GM20000 (cell line): ENCODE data around the gene STOM.

Experiments
- DNase-seq: peaks from one replicate; pipeline ENCODE4 v3.0.0; 2012; ENCODE audit warnings: low spot score
- TF ChIP-seq, protein P1 (sequence below): IDR thresholded peaks from 2 replicates; pipeline ENCODE4 v1.5.1; 2012; ENCODE audit warnings: mild to moderate bottlenecking, control low read depth; ENCODE audit errors: extremely low read depth, missing control alignments

STOM gene

DNA sequence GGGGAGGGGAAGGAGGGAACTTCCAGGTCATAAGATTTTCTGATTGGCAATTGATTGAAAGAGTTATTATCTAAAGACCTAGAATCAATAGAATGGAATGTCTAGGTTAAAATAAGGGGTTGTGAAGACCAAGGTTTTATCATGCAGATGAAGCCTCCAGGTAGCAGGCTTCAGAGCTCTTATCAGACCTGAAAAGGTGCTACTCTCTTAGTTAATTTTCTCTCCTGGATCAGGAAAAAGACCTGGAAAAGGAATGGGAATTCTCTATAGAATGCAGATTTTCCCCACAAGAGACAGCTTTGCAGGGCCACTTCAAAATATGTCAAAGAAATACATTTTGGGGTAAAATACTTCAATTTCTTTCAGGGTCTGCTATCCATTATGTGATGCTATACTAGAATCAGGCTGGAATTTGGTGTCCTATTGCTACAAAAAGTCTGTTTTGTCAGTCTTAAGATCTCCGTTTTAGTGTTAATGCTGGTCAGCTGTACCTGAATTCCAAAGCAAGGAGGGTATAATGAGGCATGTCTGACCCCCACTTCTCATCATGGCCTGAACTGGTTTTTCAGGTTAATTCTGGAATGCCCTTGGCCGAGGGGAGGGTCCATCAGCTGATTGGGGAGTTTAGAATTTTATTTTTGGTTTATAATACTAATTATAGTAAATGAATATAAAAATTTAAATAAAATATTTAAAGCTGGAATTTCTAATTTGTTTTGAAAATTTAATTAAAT lies 16.6 kb upstream of the STOM start:
- no peak for DNase-seq
- TF ChIP-seq, protein P1, sequence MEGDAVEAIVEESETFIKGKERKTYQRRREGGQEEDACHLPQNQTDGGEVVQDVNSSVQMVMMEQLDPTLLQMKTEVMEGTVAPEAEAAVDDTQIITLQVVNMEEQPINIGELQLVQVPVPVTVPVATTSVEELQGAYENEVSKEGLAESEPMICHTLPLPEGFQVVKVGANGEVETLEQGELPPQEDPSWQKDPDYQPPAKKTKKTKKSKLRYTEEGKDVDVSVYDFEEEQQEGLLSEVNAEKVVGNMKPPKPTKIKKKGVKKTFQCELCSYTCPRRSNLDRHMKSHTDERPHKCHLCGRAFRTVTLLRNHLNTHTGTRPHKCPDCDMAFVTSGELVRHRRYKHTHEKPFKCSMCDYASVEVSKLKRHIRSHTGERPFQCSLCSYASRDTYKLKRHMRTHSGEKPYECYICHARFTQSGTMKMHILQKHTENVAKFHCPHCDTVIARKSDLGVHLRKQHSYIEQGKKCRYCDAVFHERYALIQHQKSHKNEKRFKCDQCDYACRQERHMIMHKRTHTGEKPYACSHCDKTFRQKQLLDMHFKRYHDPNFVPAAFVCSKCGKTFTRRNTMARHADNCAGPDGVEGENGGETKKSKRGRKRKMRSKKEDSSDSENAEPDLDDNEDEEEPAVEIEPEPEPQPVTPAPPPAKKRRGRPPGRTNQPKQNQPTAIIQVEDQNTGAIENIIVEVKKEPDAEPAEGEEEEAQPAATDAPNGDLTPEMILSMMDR, result no peak

DNA sequence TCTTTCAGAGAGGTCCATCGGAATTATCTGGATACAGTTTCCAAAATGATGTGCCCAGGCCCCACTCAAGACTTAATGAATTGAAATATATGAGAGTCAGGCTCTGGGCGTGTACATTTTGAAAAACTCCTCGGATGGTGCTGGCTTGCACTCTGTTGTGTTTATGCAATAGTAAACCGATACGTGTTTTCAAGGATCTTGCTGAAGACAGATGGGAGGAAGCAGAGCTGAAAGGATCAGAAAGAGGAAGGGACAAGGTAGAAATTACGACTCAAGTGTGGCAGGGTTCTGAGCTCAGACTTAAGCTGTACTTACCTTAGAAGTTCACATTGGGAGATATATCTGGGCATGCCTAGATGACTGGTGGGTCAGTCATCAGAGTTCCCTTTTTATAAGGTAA lies 13.7 kb upstream of the STOM start:
- TF ChIP-seq, protein P1, result no peak

DNA sequence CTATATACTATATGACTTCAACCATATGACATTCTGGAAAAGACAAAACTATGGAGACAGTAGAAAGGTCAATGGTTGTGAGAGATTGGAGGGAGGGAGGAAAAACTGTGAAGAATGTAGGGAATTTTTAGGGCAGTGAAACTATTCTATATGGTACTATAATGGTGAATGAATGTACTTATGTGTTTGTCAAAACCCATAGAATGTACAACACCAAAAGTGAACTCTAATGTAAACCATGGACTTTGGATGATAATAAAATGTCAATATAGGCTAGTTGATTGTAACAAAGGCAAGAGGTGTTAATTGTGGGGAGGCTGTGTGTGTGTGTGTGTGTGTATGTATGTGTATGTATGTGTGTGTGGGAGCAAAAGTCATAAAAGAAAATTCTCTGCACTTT lies 10.8 kb upstream of the STOM start:
- DNase-seq, result no peak
- TF ChIP-seq, protein P1, result no peak

More for the DNA sequence above, 13.7 kb upstream of the STOM start:
- DNase-seq, result no peak

DNA sequence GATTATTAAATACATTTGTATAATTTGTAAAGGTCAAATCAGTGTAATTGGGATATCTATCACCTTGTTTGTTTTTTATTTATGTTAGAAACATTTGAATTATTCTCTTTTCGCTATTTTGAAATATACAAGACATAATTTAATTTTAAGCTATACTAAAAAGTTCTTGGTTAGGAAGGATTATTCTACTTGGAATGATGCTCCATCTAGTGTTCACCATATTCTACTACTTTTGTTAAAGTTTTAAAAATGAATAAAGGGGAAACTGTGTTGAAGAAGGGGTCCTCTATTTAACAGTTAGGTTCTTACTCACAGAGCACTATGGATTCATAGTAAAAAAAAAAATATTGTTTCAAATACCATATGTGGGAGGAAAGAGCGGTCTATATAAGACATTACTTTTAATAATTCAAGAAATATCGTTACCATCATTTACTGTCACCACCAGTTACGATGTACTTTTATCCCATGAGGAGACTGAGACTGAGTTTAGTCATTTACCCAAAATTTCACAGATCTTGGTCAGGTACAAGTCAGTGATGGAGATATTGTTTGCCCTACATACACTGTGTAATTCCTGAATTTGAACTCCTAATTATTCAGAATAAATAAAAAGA lies 6.3 kb upstream of the STOM start:
- TF ChIP-seq, protein P1, result no peak
- DNase-seq, result no peak

DNA sequence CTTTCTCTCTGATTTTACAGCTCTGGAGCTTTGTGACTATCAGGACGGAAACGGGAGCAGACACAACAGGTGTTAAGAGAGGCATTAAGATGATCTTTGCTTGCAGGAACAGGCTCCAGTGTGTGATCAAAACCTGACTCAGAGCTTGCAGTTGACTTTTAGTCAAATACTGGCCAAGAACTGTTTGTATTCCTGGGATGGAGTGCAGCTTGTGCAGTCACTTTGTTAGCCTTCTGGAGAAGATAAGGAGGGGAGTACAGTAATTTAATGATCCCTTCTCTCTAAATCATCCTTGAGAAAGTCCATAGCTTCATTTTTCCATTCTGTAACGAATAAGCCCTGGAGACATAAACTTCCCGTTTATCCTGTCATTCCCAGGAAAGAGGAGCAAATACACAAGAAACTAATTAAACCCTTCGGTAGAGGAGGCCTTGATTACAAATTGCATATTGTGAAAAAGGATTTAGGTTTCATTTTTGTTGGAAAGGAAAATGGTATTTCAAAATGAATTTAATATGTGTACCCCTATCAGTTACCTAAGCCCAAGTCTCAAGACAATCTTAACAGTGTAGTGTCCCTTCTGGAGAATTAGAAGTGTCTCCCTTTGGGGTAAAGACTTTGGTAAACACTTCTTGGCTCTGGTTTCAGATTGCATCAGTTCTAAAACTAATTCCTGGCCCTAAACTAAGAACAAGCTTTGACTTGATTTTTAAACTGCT lies 3.1 kb upstream of the STOM start:
- TF ChIP-seq, protein P1, result no peak
- no peak for DNase-seq

DNA sequence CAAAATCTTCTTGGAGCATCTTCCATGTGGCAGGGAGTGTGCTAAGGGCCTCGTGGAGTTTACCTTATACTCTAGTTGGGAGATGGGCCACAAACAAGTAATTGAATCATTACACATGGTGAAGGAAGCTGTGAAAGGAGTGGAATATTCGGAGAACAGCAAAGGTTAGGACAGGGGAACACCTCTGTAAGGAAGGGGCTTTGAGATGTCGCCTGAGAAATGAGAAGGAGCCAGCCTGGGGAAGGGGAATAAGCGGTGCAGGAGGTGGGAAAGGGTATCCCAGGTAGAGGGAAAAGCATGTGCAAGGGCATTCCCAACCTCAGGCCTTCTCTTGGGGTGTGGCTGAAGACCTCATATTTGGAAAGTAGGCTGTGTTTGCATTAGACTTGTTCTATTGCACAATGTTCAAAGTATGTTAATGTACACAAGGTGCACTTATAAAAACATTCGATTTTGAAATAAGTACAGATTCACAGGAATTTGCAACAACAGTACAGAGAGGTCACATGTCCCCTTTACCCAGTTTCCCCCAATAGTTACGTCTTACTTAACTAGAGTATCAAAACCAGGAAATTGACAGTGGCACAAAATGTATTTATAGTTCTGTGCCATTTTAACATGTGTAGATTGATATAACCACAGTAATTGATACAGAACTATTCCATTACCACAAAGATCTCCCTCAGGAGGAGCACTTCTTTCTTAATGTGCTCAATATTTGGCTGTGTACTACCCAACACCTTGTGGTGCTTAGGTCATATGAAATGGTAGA lies 2.4 kb upstream of the STOM start:
- no peak for DNase-seq
- TF ChIP-seq, protein P1, result no peak
